SJSA1 (cell line): ENCODE results near the gene KIF21B. TPM values are rescaled to one million over a fixed set of nuclear protein-coding genes. Genes with fewer than 3 reads are reported as not detected.

ENCODE experiments used
- DNase-seq, 2 experiments: peaks; one replicate each; pipeline ENCODE4 v3.0.0-alpha.2; 2015 to 2020; ENCODE audit warnings: low spot score in 2 of 2, low read depth in 1 of 2
- H3K27ac ChIP-seq: fragments of 250-450 bp; sonication (Bioruptor Pico); 2 replicates; pipeline ENCODE4 v1.5.1; 2020; ENCODE audit warnings: mild to moderate bottlenecking, moderate library complexity
- H3K27me3 ChIP-seq: fragments of 250-450 bp; sonication (Bioruptor Pico); replicated peaks from 2 replicates; pipeline ENCODE4 v1.5.1; 2020; ENCODE audit warnings: mild to moderate bottlenecking, moderate library complexity
- H3K36me3 ChIP-seq: fragments of 250-450 bp; sonication (Bioruptor Pico); 2 replicates; pipeline ENCODE4 v1.5.1; 2020; ENCODE audit warnings: mild to moderate bottlenecking
- H3K4me1 ChIP-seq: fragments of 250-450 bp; sonication (Bioruptor Pico); replicated peaks from 2 replicates; pipeline ENCODE4 v1.6.1; 2021; ENCODE audit warnings: mild to moderate bottlenecking
- H3K4me3 ChIP-seq: fragments of 250-450 bp; sonication (Bioruptor Pico); 2 replicates; pipeline ENCODE4 v1.5.1; 2020; ENCODE audit warnings: mild to moderate bottlenecking
- H3K9me3 ChIP-seq: fragments of 250-450 bp; sonication (Bioruptor Pico); replicated peaks from 2 replicates; pipeline ENCODE4 v1.5.1; 2020; ENCODE audit warnings: mild to moderate bottlenecking
- total RNA-seq: library from RNA; depleted of rRNA; stranded (reverse); fragments of >200 nt; shearing (Covaris generic); gene quantifications from 2 replicates; pipeline ENCODE4 v1.2.3, GENCODE V29; 2014

KIF21B gene
- total RNA-seq, 1 experiment from 2014 or later = 1.7 TPM

DNA sequence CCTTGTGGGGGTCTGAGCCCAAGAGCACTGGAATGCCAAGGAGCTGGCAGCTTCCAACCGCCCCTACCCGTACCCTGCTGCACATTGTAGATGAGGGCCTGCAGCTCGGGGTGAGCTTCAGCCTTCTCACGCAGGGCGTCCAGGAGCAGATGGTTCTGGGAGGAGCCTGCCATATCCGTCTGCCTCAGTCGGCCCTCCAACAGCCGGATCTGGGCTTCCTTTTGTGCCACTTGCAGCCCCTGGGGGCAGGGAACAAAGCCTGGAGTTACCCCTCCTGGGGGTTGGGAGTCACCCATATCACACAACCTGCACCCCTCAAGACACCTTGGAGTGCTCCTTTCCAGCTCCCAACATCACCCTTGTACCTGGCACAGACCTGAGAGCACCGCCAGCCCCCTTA lies 34.8 kb downstream of the KIF21B start:
- H3K9me3 ChIP-seq = no peaks in the 10 kb centered on the region

DNA sequence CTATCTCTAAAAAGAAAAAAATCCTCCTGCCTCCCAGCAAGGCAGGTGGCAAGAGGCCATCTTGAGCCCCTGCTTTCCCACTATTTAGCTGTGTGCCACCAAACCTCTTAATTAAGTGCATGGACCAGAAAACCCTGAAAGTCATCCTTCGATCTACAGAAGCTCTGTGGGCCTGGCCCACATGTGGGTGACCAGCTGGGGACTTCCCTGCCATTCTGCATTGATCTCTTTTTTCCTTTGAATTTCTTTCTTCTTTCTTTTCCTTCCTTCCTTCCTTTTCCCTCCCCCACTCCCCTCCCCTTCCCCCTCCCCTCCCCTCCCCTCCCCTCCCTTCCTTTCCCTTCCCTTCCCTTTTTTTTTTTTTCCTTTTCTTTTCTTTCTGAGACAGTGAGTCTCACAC lies 38.0 kb downstream of the KIF21B start:
- Histone ChIP-seq H3K27ac (no peak overlapping the region), H3K36me3 (no peaks in the 10 kb centered on the region), H3K4me3 (no peak overlapping the region), H3K9me3 (no peaks in the 10 kb centered on the region), H3K27me3 (no peaks in the 10 kb centered on the region), H3K4me1 (no peaks in the 10 kb centered on the region)
- no peak for DNase-seq

More for the DNA sequence above, 34.8 kb downstream of the KIF21B start:
- no peak for DNase-seq
- Histone ChIP-seq H3K27me3 (no peaks in the 10 kb centered on the region), H3K36me3 (no peaks in the 10 kb centered on the region), H3K4me3 (no peak overlapping the region), H3K27ac (no peak overlapping the region), H3K4me1 (no peaks in the 10 kb centered on the region)

DNA sequence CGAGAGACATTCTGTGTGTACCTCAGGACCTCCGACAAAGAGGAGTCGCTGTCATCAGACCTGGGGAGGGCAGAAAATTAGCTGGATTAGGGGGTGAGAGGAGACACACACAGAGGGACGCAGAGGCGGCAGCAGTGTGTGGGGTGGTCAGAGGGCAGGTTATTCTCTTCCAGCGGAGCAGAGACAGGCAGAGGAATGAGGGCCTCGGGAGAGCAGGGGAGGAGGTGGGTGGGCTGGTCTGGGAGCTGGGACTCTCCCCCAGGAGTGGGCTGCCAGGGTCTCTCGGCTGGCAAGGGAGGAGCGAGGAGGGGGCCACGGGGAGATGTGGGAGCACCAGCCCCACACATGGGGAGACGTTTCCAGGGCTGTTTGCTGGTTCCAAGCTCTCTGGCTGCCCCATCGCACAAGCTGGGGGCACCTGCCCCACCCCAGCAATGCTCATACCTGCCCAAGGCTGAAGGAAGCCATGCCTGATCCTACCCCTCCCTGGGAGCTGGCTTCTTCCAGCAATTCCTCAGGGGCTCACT lies 40.4 kb downstream of the KIF21B start:
- H3K4me3 ChIP-seq = no peak overlapping the region
- no peaks in the 10 kb centered on the region for H3K27me3 ChIP-seq
- H3K36me3 ChIP-seq = no peaks in the 10 kb centered on the region
- H3K27ac ChIP-seq = no peak overlapping the region
- no peaks in the 10 kb centered on the region for H3K9me3 ChIP-seq
- no peak for DNase-seq
- H3K4me1 ChIP-seq = no peaks in the 10 kb centered on the region

DNA sequence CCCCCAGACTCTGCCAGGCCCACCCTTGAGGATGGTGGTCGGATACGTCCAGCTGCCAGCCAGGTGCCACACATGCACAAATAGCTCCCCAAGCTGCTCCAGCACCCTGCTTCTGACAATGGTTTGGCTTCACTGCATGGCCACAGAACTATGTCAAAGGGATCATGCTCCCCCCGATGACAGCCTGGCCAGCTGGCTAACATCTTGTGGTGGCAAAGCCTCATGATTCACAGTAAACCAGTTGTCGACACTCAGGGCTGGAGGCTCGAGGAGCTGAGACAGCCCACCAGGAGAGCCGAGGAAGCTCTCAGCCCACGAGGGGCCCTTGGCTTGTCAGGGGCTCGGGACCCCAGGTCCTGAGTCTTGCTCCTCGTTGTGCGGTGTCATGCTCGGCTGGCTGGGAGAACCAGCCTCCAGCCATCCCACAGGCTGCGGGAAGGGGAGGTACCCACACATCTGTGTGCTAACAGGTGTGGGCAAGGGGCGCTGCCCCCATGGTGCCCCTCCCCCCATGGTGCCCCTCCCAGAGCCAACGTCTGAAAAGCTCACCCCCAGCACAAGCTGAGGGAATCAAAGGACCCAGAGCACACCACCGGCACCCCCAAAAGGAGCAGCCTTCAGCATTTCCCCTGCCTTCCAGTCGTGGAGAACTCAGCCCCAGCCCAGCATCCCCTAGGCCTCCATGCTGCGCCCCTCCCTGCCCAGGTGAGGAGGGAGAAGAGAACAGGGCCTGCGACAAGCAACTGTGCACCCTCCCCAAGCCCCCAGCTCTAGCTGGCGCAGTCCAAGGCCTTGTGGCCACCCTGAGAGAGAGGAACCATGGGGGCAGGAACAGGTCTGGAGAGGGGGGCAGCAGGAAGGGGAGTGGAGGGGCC lies 41.2 kb downstream of the KIF21B start:
- Histone ChIP-seq H3K4me3 (no peak overlapping the region), H3K36me3 (no peaks in the 10 kb centered on the region), H3K27me3 (no peaks in the 10 kb centered on the region), H3K9me3 (no peaks in the 10 kb centered on the region), H3K27ac (no peak overlapping the region), H3K4me1 (no peaks in the 10 kb centered on the region)
- no peak for DNase-seq

DNA sequence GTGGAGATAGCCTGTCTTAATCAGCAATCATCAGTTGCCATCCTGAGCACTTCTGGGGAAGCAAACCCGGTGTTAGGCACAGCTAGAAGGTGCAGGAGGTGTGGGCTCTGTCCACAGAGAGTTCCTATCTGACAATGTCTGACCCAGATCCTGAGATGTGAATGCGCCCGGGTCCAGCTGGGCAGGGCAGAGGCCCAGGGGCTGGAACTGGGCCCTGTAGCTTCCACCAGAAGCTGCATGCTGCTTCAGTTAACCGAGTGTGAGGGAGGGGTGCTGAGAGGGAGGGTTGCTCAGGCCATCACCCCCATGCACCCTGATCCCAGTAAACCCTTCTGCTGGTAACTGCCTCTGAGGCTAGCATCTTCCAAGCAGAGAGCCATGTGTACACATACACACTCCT lies 42.2 kb downstream of the KIF21B start:
- Histone ChIP-seq H3K4me1 (no peaks in the 10 kb centered on the region), H3K9me3 (no peaks in the 10 kb centered on the region), H3K27ac (no peak overlapping the region), H3K27me3 (no peaks in the 10 kb centered on the region), H3K4me3 (no peak overlapping the region), H3K36me3 (no peaks in the 10 kb centered on the region)
- DNase-seq = no peak

DNA sequence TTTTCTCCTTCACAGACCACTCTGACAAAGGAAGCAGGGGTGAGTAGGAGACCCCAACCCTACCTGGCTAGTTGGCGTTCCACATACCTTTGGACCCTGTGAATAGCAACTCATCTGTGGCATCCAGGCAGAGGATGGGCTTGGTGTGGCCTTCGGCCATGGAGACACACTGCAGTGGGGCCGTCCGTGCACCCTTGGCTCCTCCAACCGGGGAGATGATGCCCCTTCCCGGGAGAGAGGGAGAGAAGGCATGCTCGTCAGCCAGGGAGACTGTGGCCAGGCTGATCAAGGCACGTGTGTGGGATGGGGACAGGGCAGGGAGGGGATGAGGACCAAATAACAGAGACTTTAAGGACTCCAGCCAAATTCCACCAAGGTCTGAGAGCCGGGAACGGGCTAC lies 42.6 kb downstream of the KIF21B start:
- H3K4me3 ChIP-seq = no peak overlapping the region
- no peaks in the 10 kb centered on the region for H3K9me3 ChIP-seq
- no peaks in the 10 kb centered on the region for H3K4me1 ChIP-seq
- no peaks in the 10 kb centered on the region for H3K36me3 ChIP-seq
- DNase-seq = no peak
- no peaks in the 10 kb centered on the region for H3K27me3 ChIP-seq
- no peak overlapping the region for H3K27ac ChIP-seq

DNA sequence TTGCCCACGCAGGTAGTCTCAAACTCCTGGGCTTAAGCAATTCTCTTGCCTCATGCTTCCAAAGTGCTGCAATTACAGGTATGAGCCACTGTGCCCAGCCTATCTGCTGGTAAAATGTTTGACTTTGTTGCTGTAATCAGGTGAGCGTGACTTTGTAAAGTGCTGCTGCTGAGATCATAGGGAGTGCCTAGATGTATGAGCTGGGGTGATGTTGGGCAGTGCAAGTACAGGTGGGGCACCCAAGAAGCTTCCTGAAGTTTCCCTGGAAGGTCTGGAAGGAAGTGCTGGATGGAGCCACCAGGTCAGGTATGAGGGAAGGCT lies 43.1 kb downstream of the KIF21B start:
- Histone ChIP-seq H3K4me3 (no peak overlapping the region), H3K27me3 (no peaks in the 10 kb centered on the region), H3K27ac (no peak overlapping the region), H3K36me3 (no peaks in the 10 kb centered on the region), H3K9me3 (no peaks in the 10 kb centered on the region), H3K4me1 (no peaks in the 10 kb centered on the region)
- DNase-seq = no peak

DNA sequence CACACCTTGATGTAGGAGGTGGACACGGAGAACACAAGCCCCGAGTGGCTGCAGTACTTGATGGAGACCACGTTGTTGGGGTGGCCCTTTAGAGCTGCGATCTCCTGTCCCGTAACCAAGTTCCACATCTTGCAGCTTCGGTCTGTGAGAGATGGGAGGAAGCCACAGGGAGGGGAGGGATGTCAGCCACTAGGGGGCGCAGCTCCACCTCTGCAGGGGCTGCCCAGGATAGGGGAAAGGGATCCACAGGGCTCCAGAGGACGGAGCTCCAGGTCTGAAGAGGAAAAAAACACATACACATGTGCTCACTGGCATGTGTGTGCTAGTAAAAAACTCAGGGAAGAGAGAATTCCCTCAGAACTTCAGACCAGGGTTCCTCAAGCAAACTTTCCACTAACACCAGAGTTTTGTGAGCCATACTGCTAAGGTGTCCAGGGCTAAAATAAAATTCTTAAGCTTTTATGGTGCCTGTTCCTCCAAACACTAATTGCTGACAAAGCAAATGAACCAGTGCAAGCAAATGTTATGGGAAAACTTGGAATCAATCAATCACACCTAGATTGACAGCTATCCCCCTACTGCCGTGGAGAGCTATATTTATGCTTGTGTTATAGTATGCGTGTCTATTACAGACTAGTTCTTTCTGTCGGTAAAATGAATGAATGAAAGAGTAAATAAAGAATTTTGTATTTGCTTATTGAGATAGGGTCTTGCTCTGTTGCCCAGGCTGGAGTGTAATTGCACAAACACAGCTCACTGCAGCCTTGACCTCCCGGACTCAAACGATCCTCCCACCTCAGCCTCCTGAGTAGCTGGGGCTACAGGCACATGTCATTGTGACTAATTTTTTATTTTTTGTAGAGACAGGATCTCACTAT lies 43.7 kb downstream of the KIF21B start:
- no peaks in the 10 kb centered on the region for H3K27me3 ChIP-seq
- H3K27ac ChIP-seq = no peak overlapping the region
- no peak for DNase-seq
- no peaks in the 10 kb centered on the region for H3K9me3 ChIP-seq
- H3K36me3 ChIP-seq = no peaks in the 10 kb centered on the region
- H3K4me1 ChIP-seq = no peaks in the 10 kb centered on the region
- no peak overlapping the region for H3K4me3 ChIP-seq

DNA sequence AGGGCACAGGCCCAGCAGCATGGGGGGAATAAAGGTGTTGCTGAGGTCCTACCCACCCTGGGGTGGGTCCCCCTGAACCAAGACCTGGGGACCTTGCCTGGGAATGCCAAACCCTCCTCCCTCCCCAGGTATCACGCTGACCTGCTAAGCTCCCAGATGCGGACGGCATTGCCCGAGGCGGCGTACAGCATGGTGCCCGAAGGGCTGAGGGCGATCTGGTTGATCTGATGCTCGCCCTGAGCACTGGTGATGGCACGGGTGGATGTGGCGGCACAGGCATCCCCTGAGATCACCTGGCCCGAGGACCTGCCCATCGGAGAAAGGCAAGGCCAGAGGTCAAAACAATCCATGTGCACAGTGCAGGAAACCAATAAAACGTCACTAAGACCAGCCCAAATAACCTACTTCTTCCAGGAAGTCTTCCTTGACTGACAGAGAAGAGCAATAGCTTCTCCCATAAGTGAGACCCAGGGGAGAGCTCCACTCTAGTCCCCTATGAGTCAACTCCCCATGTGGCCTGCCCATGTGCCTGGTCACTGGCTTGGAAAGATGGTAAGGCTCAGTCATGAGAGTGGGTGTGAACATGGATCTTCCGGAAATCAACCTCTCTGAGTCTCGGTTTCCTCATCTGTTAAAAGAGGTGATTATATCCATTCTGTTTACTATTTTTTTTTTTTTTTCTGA lies 46.3 kb downstream of the KIF21B start:
- Histone ChIP-seq H3K27ac (no peak overlapping the region), H3K9me3 (no peaks in the 10 kb centered on the region), H3K36me3 (no peaks in the 10 kb centered on the region), H3K4me1 (no peaks in the 10 kb centered on the region; the same call in 1 of the 2 replicates), H3K4me3 (no peak overlapping the region), H3K27me3 (no peaks in the 10 kb centered on the region)
- no peak for DNase-seq

DNA sequence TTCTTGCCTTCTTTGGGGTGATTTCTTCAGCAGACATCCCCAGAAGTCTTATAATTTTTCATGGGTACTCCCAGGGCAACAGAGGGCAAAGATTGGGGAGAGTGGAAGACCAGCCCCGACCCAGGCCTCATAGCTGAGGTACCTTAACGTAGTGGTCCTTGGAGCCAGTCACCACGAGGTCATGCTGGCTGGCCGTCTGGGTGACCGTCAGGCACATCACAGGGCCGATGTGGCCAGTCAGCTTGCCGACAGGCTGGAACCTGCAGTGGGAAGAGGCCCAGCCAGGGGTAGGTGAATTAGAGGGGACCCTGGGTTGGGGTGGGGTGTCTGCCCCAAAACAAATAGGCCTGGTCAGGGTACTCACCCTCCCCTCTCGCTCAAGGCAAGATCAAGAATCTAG lies 46.9 kb downstream of the KIF21B start:
- Histone ChIP-seq H3K4me3 (no peak overlapping the region), H3K27ac (no peak overlapping the region), H3K4me1 (no peaks in the 10 kb centered on the region; the same call in 1 of the 2 replicates), H3K27me3 (no peaks in the 10 kb centered on the region), H3K9me3 (no peaks in the 10 kb centered on the region), H3K36me3 (no peaks in the 10 kb centered on the region)
- no peak for DNase-seq

DNA sequence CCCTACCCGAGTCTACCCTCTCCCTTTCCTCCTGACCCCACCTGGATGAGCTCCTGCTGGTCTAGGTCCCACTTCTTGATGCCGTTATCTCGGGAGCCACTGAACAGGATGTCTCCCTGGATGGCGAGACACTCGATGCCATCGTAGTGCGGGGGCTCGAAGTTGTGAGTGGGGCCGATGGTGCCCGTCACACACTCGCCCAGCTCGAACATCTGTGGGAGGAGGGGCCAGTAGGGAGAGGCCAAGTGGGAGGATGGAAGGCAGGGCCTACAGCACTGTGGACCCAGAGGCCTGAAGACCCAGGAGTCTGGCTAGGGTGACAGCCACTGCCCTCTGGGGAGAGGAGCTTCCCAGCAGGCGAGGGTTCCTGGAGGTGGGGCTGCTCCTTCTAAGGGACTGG lies 48.1 kb downstream of the KIF21B start:
- no peak overlapping the region for H3K4me3 ChIP-seq
- H3K27ac ChIP-seq = no peak overlapping the region
- H3K9me3 ChIP-seq = no peaks in the 10 kb centered on the region
- H3K36me3 ChIP-seq = no peaks in the 10 kb centered on the region
- no peaks in the 10 kb centered on the region for H3K27me3 ChIP-seq
- no peak for DNase-seq
- H3K4me1 ChIP-seq = no peaks in the 10 kb centered on the region; the same call in 1 of the 2 replicates

DNA sequence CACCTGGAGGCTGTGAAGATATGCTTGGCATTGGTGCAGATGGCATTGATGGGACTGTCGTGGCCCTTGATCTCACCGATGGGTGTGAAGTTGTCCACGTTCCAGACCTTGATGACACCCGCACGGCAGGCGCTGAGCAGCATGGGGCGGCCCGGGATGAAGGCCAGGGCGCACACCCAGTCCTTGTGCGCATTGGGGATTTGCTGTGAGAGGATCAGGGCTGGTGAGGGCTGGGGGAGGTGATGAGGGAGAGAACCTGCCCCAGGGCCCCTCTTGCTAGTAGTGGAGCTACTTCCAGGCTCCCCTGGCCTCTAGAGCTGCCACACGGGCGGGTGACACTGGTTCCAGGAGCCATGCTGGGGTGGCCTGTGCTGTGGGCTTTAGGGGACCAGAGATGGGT lies 48.8 kb downstream of the KIF21B start:
- no peak for DNase-seq
- H3K9me3 ChIP-seq = no peaks in the 10 kb centered on the region
- no peak overlapping the region for H3K4me3 ChIP-seq
- H3K27me3 ChIP-seq = no peaks in the 10 kb centered on the region
- no peaks in the 10 kb centered on the region; the same call in 1 of the 2 replicates for H3K4me1 ChIP-seq
- no peaks in the 10 kb centered on the region for H3K36me3 ChIP-seq
- H3K27ac ChIP-seq = no peak overlapping the region

DNA sequence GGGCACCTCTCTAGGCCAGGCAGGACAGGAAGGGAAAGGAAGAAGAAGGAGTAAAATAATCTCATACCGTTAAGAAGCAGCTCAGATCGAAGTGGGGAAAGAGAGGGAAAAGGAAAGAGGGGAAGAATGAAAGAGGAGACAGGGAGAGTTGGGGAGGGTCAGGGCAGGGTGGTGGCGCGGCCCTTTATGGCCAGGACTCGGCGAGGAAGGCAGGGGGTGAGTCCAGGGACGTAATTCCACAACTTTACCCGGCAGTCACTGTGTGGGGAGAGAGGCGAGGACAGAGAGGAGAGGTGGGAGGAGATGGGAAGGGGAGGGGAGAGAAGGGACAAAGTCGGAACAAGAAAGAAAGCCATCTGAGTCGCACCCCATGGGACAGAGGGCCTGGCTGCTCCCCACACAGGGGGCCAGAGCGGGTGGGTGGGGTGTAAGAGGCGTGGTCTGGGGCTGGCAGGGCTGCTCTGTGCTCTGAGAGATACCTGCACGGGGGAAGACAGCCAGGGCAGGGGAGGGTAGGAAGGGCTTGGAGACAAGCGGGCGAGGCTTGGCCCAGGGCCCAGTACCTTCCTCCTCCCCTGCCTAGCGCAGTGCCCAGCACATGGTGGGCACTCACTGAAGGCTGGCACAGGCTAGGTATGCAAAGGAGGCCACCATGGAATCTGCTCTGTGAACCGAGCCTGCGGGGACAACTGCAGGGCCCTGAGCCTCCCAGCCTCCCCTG lies 49.4 kb downstream of the KIF21B start:
- Histone ChIP-seq H3K4me3 (no peak overlapping the region), H3K27me3 (no peaks in the 10 kb centered on the region), H3K27ac (no peak overlapping the region), H3K36me3 (no peaks in the 10 kb centered on the region), H3K9me3 (no peaks in the 10 kb centered on the region), H3K4me1 (no peaks in the 10 kb centered on the region; the same call in 1 of the 2 replicates)
- no peak for DNase-seq
